CD4-positive, alpha-beta T cell treated with Interleukin-17A for 1 hour (primary cell): ENCODE data around the gene C1orf21.

Source experiments
- DNase-seq: peaks from one replicate; pipeline ENCODE4 v3.0.0-alpha.2; 2020

C1orf21 gene

GRCh38 chr1:184563308-184563707, 176.5 kb downstream of the C1orf21 start:
- DNase-seq: no peak

GRCh38 chr1:184567009-184567408, 180.2 kb downstream of the C1orf21 start:
- no peak for DNase-seq

GRCh38 chr1:184567637-184568036, 180.8 kb downstream of the C1orf21 start:
- no peak for DNase-seq

GRCh38 chr1:184568148-184568547, 181.3 kb downstream of the C1orf21 start:
- no peak for DNase-seq

- no peak for DNase-seq
These were observed 182.3 kb downstream of the C1orf21 start for GRCh38 chr1:184569106-184569505.

- no peak for DNase-seq
These were observed 187.8 kb downstream of the C1orf21 start for GRCh38 chr1:184574588-184574987.

- DNase-seq: no peak
These were observed 190.0 kb downstream of the C1orf21 start for GRCh38 chr1:184576822-184577221.

GRCh38 chr1:184577319-184577718, 190.5 kb downstream of the C1orf21 start:
- no peak for DNase-seq

GRCh38 chr1:184582411-184582810, 195.6 kb downstream of the C1orf21 start:
- no peak for DNase-seq

- DNase-seq: no peak
These were observed 197.0 kb downstream of the C1orf21 start for GRCh38 chr1:184583849-184584248.

GRCh38 chr1:184588701-184589100, 201.9 kb downstream of the C1orf21 start:
- DNase-seq: no peak

GRCh38 chr1:184590163-184590750, 203.4 kb downstream of the C1orf21 start:
- no peak for DNase-seq

- no peak for DNase-seq
These were observed 206.8 kb downstream of the C1orf21 start for GRCh38 chr1:184593597-184593996.

- DNase-seq: no peak
These were observed 208.8 kb downstream of the C1orf21 start for GRCh38 chr1:184595596-184595995.

GRCh38 chr1:184596950-184597645, 210.3 kb downstream of the C1orf21 start:
- DNase-seq: no peak

GRCh38 chr1:184597650-184598357, 211.0 kb downstream of the C1orf21 start:
- DNase-seq: no peak

- DNase-seq: no peak
These were observed 211.8 kb downstream of the C1orf21 start for GRCh38 chr1:184598403-184599193.

- no peak for DNase-seq
These were observed 217.5 kb downstream of the C1orf21 start for GRCh38 chr1:184604152-184604900.

- DNase-seq: no peak
These were observed 219.1 kb downstream of the C1orf21 start for GRCh38 chr1:184605941-184606340.

- DNase-seq: no peak
These were observed 220.0 kb downstream of the C1orf21 start for GRCh38 chr1:184606786-184607185.

- no peak for DNase-seq
These were observed 221.8 kb downstream of the C1orf21 start for GRCh38 chr1:184608581-184608980.

- no peak for DNase-seq
These were observed 222.2 kb downstream of the C1orf21 start for GRCh38 chr1:184608990-184609389.
